PC-3 (cell line): ENCODE data around the gene PRICKLE4.

Source experiments
- CTCF ChIP-seq: fragments of 300-600 bp; sonication (generic); conservative IDR thresholded peaks from 2 replicates; pipeline ENCODE4 v1.5.1; 2017; ENCODE audit warnings: antibody characterized with exemption, low read depth, mild to moderate bottlenecking, low read length
- EZH2phosphoT487 ChIP-seq: fragments of 300-600 bp; sonication (generic); IDR thresholded peaks from 2 replicates; pipeline ENCODE4 v1.6.1; 2018; ENCODE audit warnings: mild to moderate bottlenecking, antibody characterized with exemption, low read length, borderline replicate concordance

GRCh38 chr6:41763470-41763869, 17.1 kb upstream of the PRICKLE4 start:
- TF ChIP-seq CTCF, result no peak
- no peak for TF ChIP-seq EZH2phosphoT487
